Erythroblast (primary cell): ENCODE results near the gene CDK14.

ENCODE experiments used
- DNase-seq, 2 experiments: peaks; one replicate each; lab custom pipeline; 2025; lab: John Stamatoyannopoulos, UW
- GATA1 ChIP-seq: IDR thresholded peaks from 2 replicates; pipeline ENCODE4 v1.6.1; 2011; ENCODE audit warnings: low read depth, mild to moderate bottlenecking, control low read depth, low read length, moderate library complexity
- POLR2A ChIP-seq: IDR thresholded peaks from 2 replicates; pipeline ENCODE4 v1.6.1; 2011; ENCODE audit warnings: mild to moderate bottlenecking, low read length

The CDK14 gene

GRCh38 chr7:91041901-91042484 is 445.9 kb downstream of the CDK14 start:
- no peak for DNase-seq
- TF ChIP-seq GATA1 (no peak), POLR2A (no peak)

DNA sequence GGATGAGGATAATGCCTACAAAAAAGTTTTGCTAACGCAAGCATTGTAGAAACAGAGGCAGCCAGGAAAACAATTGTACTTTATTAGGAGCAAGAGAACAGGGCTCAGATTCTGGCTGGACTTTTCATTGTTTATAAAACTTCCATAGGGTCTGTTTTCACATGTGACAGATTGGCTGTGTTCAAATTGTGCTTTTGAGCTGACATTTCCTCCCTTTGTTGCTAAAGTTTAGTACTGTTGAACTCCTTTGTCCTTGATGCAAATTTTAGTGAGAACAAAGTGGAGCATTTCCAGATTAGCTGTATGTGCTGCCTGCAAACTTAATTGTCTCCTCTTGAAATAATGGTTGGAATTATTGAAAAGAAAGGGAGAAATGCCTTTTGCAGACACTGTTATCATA is 447.1 kb downstream of the CDK14 start:
- no peak for TF ChIP-seq GATA1
- TF ChIP-seq POLR2A = no peak
- DNase-seq = no peak

- TF ChIP-seq POLR2A = no peak
- no peak for TF ChIP-seq GATA1
- no peak for DNase-seq
Observed at GRCh38 chr7:91043924-91044645, 448.0 kb downstream of the CDK14 start.

- TF ChIP-seq GATA1 (no peak), POLR2A (no peak)
- no peak for DNase-seq
Observed at GRCh38 chr7:91045606-91046005, 449.5 kb downstream of the CDK14 start.

- TF ChIP-seq GATA1 (no peak), POLR2A (no peak)
- DNase-seq = no peak
Observed at GRCh38 chr7:91046322-91047089, 450.4 kb downstream of the CDK14 start.

- DNase-seq = no peak
Observed at GRCh38 chr7:91047636-91048035, 451.5 kb downstream of the CDK14 start.

DNA sequence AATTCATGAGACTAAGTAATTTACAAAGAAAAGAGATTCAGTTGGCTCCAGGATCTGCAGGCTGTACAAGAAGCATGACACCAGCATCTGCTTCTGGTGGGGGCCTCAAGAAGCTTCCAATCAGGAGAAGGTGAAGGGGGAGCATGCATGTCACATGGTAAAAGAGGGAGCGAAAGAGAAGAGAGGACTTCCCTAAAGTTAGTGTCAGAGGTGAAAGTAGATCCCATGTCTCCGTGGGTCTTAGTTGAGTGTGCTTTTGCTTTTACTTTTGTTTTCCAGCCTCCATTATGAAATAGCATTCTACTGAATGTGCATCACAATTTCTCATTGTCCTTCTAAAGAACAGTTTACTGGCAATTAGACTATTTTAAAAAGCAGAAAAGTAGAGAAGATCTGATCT is 454.6 kb downstream of the CDK14 start:
- TF ChIP-seq GATA1 (no peak), POLR2A (no peak)
- no peak for DNase-seq

More at GRCh38 chr7:91047636-91048035, 451.5 kb downstream of the CDK14 start:
- TF ChIP-seq GATA1 (no peak), POLR2A (no peak)

DNA sequence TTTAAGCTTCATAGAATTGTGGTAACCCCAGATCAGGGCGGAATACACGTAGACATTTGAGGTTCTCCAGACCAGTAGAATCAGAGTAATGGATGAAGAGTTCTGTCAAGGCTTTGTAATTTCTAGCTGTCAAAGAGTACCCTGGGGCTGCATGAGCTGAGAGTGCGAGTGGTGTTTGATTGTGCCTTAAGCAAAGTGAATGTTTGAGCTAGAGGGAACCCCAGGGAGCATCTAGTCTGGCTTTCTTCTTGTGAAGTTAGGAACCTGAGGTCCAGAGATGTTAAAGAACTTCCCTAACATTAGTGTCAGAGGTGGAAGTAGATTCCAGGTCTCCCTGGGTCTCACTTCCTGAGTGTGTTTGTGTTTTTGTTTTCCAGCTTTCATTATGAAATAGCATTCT is 455.8 kb downstream of the CDK14 start:
- TF ChIP-seq GATA1 (no peak), POLR2A (no peak)
- DNase-seq = no peak

- no peak for DNase-seq
- TF ChIP-seq GATA1 = no peak
- no peak for TF ChIP-seq POLR2A
Observed at GRCh38 chr7:91054374-91054773, 458.3 kb downstream of the CDK14 start.

GRCh38 chr7:91055219-91055618 is 459.1 kb downstream of the CDK14 start:
- no peak for DNase-seq
- TF ChIP-seq GATA1 = no peak
- no peak for TF ChIP-seq POLR2A

- no peak for TF ChIP-seq POLR2A
- TF ChIP-seq GATA1 = no peak
- no peak for DNase-seq
Observed at GRCh38 chr7:91062713-91063112, 466.6 kb downstream of the CDK14 start.

- TF ChIP-seq GATA1 (no peak), POLR2A (no peak)
- no peak for DNase-seq
Observed at GRCh38 chr7:91064052-91064451, 467.9 kb downstream of the CDK14 start.

DNA sequence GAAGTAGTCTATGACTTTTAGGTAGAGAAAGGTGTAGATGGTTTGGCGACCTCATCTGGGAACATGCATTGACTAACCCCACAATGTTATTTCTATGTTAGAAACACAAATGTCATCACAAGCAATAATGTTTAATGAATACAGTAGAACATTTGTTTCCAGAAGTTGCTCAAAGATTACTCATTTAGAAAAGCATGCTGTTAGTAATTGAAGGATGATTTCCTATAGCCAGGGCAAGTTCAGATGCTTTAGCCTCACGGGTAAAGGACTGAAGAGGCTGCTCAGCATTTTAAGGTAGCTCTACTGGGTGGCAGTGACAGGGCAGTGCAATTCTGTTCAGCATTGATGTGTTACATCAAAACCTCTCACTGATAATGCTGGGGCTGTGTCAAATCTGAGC is 468.8 kb downstream of the CDK14 start:
- TF ChIP-seq POLR2A = no peak
- no peak for TF ChIP-seq GATA1
- no peak for DNase-seq

- DNase-seq = no peak
- TF ChIP-seq GATA1 (no peak), POLR2A (no peak)
Observed at GRCh38 chr7:91066627-91067026, 470.5 kb downstream of the CDK14 start.
